ENCODE results near the gene TNF. TPM values are rescaled to one million over a fixed set of nuclear protein-coding genes. Genes with fewer than 3 reads are reported as not detected.

The TNF gene
- total RNA-seq, 1 experiment from 2014 or later: not detected

Other genes with a start within 250 kb of the TNF start
- 512 and 677 TPM in 2 replicates for gene HLA-B, start 218.4 kb upstream of the TNF start, total RNA-seq (2014; rRNA removed; shearing (Covaris generic))
- gene MICA, start 172.0 kb upstream of the TNF start, total RNA-seq (2014; rRNA removed; shearing (Covaris generic)): 65.8 and 75.4 TPM in 2 replicates
- gene MICB, start 77.4 kb upstream of the TNF start, total RNA-seq (2014; rRNA removed; shearing (Covaris generic)): 12.2 and 14.5 TPM in 2 replicates
- not detected in 2 replicates for gene MCCD1, start 46.6 kb upstream of the TNF start, total RNA-seq (2014; rRNA removed; shearing (Covaris generic))
- 580 and 595 TPM in 2 replicates for gene DDX39B, start 33.6 kb upstream of the TNF start, total RNA-seq (2014; rRNA removed; shearing (Covaris generic))
- gene ATP6V1G2, start 29.0 kb upstream of the TNF start, total RNA-seq (2014; rRNA removed; shearing (Covaris generic)): 0.60 TPM in 1 of 2 replicates, not detected in the other
- gene NFKBIL1, start 28.0 kb upstream of the TNF start, total RNA-seq (2014; rRNA removed; shearing (Covaris generic)): 12.9 and 13.6 TPM in 2 replicates
- not detected in 2 replicates for gene LTA, start 3.3 kb upstream of the TNF start, total RNA-seq (2014; rRNA removed; shearing (Covaris generic))
- gene LTB, start 6.9 kb downstream of the TNF start, total RNA-seq (2014; rRNA removed; shearing (Covaris generic)): not detected in 2 replicates
- gene LST1, start 10.7 kb downstream of the TNF start, total RNA-seq (2014; rRNA removed; shearing (Covaris generic)): not detected in 2 replicates
- gene NCR3, start 17.4 kb downstream of the TNF start, total RNA-seq (2014; rRNA removed; shearing (Covaris generic)): not detected in 2 replicates
- gene AIF1, start 39.7 kb downstream of the TNF start, total RNA-seq (2014; rRNA removed; shearing (Covaris generic)): not detected in 2 replicates
- gene PRRC2A, start 45.1 kb downstream of the TNF start, total RNA-seq (2014; rRNA removed; shearing (Covaris generic)): 26.2 and 36.1 TPM in 2 replicates
- 122 and 138 TPM in 2 replicates for gene BAG6, start 77.1 kb downstream of the TNF start, total RNA-seq (2014; rRNA removed; shearing (Covaris generic))
- 0.91 and 1.1 TPM in 2 replicates for gene APOM, start 80.3 kb downstream of the TNF start, total RNA-seq (2014; rRNA removed; shearing (Covaris generic))
- 19.3 and 20.8 TPM in 2 replicates for gene C6orf47, start 85.2 kb downstream of the TNF start, total RNA-seq (2014; rRNA removed; shearing (Covaris generic))
- gene GPANK1, start 89.4 kb downstream of the TNF start, total RNA-seq (2014; rRNA removed; shearing (Covaris generic)): 13.4 and 15.9 TPM in 2 replicates
- 443 and 553 TPM in 2 replicates for gene CSNK2B, start 90.5 kb downstream of the TNF start, total RNA-seq (2014; rRNA removed; shearing (Covaris generic))
- gene LY6G5B, start 94.4 kb downstream of the TNF start, total RNA-seq (2014; rRNA removed; shearing (Covaris generic)): not detected in 2 replicates
- gene LY6G5C, start 105.5 kb downstream of the TNF start, total RNA-seq (2014; rRNA removed; shearing (Covaris generic)): 0.97 TPM in 1 of 2 replicates, not detected in the other
- gene ABHD16A, start 127.8 kb downstream of the TNF start, total RNA-seq (2014; rRNA removed; shearing (Covaris generic)): 28.0 and 34.6 TPM in 2 replicates
- gene LY6G6F, start 131.3 kb downstream of the TNF start, total RNA-seq (2014; rRNA removed; shearing (Covaris generic)): not detected in 2 replicates
- gene LY6G6D, start 139.8 kb downstream of the TNF start, total RNA-seq (2014; rRNA removed; shearing (Covaris generic)): not detected in 2 replicates
- not detected in 2 replicates for gene LY6G6C, start 146.2 kb downstream of the TNF start, total RNA-seq (2014; rRNA removed; shearing (Covaris generic))
- gene MPIG6B, start 147.8 kb downstream of the TNF start, total RNA-seq (2014; rRNA removed; shearing (Covaris generic)): not detected in 2 replicates
- 75.2 and 101 TPM in 2 replicates for gene DDAH2, start 153.7 kb downstream of the TNF start, total RNA-seq (2014; rRNA removed; shearing (Covaris generic))
- gene CLIC1, start 161.0 kb downstream of the TNF start, total RNA-seq (2014; rRNA removed; shearing (Covaris generic)): 710 and 730 TPM in 2 replicates
- gene MSH5, start 164.4 kb downstream of the TNF start, total RNA-seq (2014; rRNA removed; shearing (Covaris generic)): 5.3 and 10.8 TPM in 2 replicates
- gene SAPCD1, start 187.1 kb downstream of the TNF start, total RNA-seq (2014; rRNA removed; shearing (Covaris generic)): 0.21 and 2.8 TPM in 2 replicates
- 0.37 and 2.2 TPM in 2 replicates for gene VWA7, start 201.8 kb downstream of the TNF start, total RNA-seq (2014; rRNA removed; shearing (Covaris generic))
- gene VARS1, start 220.2 kb downstream of the TNF start, total RNA-seq (2014; rRNA removed; shearing (Covaris generic)): 37.3 and 37.5 TPM in 2 replicates
- 108 and 123 TPM in 2 replicates for gene LSM2, start 231.4 kb downstream of the TNF start, total RNA-seq (2014; rRNA removed; shearing (Covaris generic))
- gene HSPA1L, start 239.7 kb downstream of the TNF start, total RNA-seq (2014; rRNA removed; shearing (Covaris generic)): 0.85 and 1.0 TPM in 2 replicates
- gene HSPA1A, start 240.0 kb downstream of the TNF start, total RNA-seq (2014; rRNA removed; shearing (Covaris generic)): 29.8 and 31.5 TPM in 2 replicates

Measured in H4 (cell line).